ENCODE results near the gene ACIN1. TPM values are rescaled to one million over a fixed set of nuclear protein-coding genes. Genes with fewer than 3 reads are reported as not detected.
A peak's percentile ranks its signal among the peaks of the same experiment; 100 is the strongest.

Gene ACIN1
- total and polyA plus RNA-seq, 3 donors from 2014 or later = 151 to 216 (median 209) TPM

DNA sequence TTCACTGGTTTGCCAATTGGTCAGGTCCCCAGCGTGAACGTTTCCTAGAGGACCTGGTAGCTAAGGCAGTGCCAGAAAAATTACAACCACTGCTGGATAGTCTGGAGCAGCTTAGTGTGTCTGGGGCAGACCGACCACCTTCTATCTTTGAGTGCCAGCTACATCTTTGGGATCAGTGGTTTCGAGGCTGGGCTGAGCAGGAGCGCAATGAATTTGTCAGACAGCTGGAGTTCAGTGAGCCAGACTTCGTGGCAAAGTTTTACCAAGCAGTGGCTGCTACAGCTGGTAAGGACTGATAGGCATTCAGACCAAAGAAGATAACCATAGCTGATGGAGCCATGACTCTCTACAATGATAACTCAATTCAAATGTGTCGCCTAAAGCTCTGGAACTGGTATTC, 2.9 kb upstream of the ACIN1 start:
- DNase-seq = no peak
- WGBS, 2 donors = 79 to 93% methylated on average over 7 of the region's 7 CpGs
- Histone ChIP-seq H3K36me3 (ENCODE audit: low read depth, missing control alignments) (no peaks in the 10 kb centered on the region), H3K9me3 (no peaks in the 10 kb centered on the region), H3K27ac (no peak overlapping the region), H3K27me3 (no peaks in the 10 kb centered on the region), H3K4me1 (peaks cover 8% of the 10 kb centered on the region), H3K4me3 (no peak overlapping the region)
- TF ChIP-seq, protein P1, sequence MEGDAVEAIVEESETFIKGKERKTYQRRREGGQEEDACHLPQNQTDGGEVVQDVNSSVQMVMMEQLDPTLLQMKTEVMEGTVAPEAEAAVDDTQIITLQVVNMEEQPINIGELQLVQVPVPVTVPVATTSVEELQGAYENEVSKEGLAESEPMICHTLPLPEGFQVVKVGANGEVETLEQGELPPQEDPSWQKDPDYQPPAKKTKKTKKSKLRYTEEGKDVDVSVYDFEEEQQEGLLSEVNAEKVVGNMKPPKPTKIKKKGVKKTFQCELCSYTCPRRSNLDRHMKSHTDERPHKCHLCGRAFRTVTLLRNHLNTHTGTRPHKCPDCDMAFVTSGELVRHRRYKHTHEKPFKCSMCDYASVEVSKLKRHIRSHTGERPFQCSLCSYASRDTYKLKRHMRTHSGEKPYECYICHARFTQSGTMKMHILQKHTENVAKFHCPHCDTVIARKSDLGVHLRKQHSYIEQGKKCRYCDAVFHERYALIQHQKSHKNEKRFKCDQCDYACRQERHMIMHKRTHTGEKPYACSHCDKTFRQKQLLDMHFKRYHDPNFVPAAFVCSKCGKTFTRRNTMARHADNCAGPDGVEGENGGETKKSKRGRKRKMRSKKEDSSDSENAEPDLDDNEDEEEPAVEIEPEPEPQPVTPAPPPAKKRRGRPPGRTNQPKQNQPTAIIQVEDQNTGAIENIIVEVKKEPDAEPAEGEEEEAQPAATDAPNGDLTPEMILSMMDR (IDR thresholded peaks at IDR 0.05) = no peak
- no peak for TF ChIP-seq POLR2A (IDR thresholded peaks at IDR 0.05)
- intact Hi-C loops (cut with DNase I; ENCODE audit: low total_unique reads) = no loop called here

DNA sequence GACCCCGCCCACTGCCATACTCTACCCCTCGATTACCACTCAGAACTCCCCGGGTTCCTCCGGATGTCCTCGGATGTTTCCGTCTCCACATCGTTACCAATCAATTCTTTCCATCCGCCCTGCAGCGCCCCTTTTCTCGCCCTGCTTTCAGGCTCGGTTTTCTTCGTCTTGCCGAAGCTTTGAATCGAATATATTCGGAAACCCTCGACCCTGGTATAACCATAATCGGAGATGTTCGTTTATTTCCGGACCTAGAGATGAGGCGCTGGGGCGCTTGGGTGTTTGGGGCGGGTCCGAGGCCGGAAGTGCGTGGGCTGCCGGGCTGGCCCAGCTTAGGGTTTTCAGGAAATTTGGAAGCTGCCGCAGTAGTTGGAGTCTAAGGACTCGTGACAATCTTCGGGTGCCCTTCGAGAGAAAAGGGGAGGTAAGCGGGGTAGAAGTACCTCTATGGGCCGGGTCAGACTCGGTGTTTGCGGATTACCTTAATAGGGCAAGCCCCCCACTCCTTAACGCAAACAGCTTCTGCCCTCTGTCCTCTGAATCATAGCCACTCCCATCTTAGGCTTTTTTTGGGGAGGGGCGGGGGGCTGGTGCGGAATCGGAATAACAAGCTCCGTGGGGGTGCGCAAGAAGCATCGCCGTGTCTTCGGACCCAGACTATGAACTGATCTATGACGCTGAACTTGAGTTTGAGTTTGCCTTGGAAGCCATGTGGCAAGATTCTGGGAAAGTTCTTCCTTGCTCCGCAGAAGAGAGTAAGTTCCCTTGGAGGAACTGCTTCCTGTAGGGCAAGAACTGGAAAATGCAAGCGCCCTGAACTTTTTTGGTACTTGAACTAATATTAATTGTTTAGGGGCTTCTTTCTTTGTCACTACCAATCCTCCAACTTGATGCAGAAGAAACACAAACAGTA, 516 bp upstream of the ACIN1 start, which contains the start of gene C14orf119:
Gene C14orf119 (plus strand): TSS at position 310 of the 913 bp plus-strand sequence. CDS start 2,154 bp downstream, outside the sequence.
- peak; percentile 100 for DNase-seq
- peaks cover 8% of the 10 kb centered on the region for H3K4me1 ChIP-seq
- peak within 1 kb of the TSS; percentile 98 to 100 for H3K27ac ChIP-seq
- WGBS, 2 donors = 0 to 1% methylated on average over 32 to 46 of the region's 46 CpGs
- intact Hi-C loops (cut with DNase I; ENCODE audit: low total_unique reads) = no loop called here
- peak within 1 kb of the TSS; percentile 95 to 98 for H3K4me3 ChIP-seq
- H3K27me3 ChIP-seq = no peaks in the 10 kb centered on the region
- peak; percentile 60 for TF ChIP-seq POLR2A (IDR thresholded peaks at IDR 0.05)
- TF ChIP-seq, protein P1 (IDR thresholded peaks at IDR 0.05) = no peak
- no peaks in the 10 kb centered on the region for H3K36me3 ChIP-seq (ENCODE audit: low read depth, missing control alignments)
- no peaks in the 10 kb centered on the region for H3K9me3 ChIP-seq

DNA sequence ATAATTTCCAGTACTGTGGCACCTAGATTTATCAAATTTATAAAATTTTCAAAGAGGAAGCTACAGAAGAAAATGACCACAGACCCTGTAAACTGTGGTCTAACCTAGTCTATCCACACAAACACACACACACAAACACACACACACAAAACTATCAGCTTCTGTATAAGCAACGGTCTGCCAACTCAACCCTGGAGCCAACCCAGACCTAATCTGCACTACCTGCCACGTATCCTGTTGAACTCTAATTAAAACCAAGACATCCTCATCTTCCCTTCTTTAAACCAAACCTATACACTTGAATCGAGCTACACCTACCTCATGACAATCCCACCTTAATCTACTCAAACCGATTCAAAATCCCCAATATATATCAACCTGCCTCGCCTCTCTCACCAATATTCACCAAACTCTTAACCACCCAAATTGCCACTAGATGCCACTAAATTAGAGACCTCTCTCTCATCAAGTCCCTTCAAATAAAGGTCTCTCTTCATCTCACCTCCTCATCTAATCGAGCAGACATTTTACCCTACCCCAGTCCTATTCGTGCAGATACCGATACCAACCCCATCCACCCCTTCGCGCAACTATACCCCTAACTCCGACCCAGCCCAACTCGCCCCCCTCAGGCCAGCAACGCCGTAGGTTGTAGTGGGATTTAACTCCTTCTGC, 808 bp downstream of the ACIN1 start:
- DNase-seq = no peak

DNA sequence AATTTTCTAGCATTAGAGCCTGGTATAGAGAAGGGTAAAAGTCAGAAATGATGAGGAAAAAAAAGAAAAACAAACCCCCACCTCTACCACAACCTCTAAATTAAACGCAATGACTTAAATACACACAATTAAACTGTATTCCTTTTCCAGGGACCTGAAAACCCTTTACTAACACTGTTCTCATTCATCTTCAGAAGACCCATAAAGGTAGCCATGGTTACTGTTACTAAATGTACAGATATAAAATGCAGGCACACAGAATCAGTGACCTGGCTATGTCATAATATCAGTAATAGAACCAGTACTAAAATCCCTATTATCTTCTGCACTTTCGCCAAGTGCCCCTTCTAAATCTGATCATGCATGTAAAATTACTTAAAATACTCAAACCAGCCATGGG, 1.4 kb downstream of the ACIN1 start:
- no peaks in the 10 kb centered on the region for H3K9me3 ChIP-seq
- no peaks in the 10 kb centered on the region for H3K27me3 ChIP-seq
- H3K27ac ChIP-seq = no peak overlapping the region
- peaks cover 8% of the 10 kb centered on the region for H3K4me1 ChIP-seq
- H3K36me3 ChIP-seq (ENCODE audit: low read depth, missing control alignments) = no peaks in the 10 kb centered on the region
- WGBS, 2 donors = 52 to 67% methylated on average over 2 of the region's 2 CpGs
- intact Hi-C loops (cut with DNase I; ENCODE audit: low total_unique reads) = no loop called here
- TF ChIP-seq POLR2A (IDR thresholded peaks at IDR 0.05) = no peak
- TF ChIP-seq, protein P1 (IDR thresholded peaks at IDR 0.05) = no peak
- no peak for DNase-seq
- peak overlapping the region; percentile 95 to 98 for H3K4me3 ChIP-seq

More for the DNA sequence above, 808 bp downstream of the ACIN1 start:
- H3K4me1 ChIP-seq = peaks cover 8% of the 10 kb centered on the region
- no peaks in the 10 kb centered on the region for H3K36me3 ChIP-seq (ENCODE audit: low read depth, missing control alignments)
- peak overlapping the region; percentile 95 to 98 for H3K4me3 ChIP-seq
- H3K9me3 ChIP-seq = no peaks in the 10 kb centered on the region
- WGBS, 2 donors = 1% methylated on average over 14 of the region's 14 CpGs
- H3K27ac ChIP-seq = peak overlapping the region; percentile 98 to 100
- H3K27me3 ChIP-seq = no peaks in the 10 kb centered on the region
- intact Hi-C loops (cut with DNase I; ENCODE audit: low total_unique reads) = no loop called here
- no peak for TF ChIP-seq POLR2A (IDR thresholded peaks at IDR 0.05)
- TF ChIP-seq, protein P1 (IDR thresholded peaks at IDR 0.05) = no peak

Measured in testis (tissue), 3 donors.